ENCODE measurements around the gene PDGFD. TPM values are rescaled to one million over a fixed set of nuclear protein-coding genes. Genes with fewer than 3 reads are reported as not detected.

Gene PDGFD
- total and polyA plus RNA-seq, 2 donors (not counting 3 experiments of a cell fraction or from before 2014, with no cell fraction given) = 6.3 to 13.1 TPM

DNA sequence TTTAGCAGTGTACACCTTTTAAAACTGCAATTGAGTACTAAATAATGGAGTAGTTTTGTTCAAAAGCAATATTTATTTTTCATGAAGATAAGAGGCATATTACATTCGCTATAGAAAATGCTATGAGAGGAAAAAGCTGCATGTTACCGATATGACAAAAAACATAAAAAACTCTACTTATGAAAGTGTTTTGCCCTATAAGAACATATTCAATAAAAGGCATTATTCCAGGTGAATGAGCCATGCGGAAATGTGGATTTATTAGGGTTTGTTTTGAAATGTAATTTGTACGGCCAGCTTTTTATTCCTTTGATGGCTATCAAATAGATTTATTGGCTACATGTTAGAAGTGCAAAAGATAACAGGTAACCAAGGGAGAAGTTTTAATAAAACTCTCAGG lies 256.8 kb downstream of the PDGFD start:
- POLR2A ChIA-PET = interaction anchor here (0.6 kb wide), 1 partner anchor 51 kb away, joined by 3 read pairs; no protein-coding TSS in a partner anchor
- Histone ChIP-seq H3K27me3 (ENCODE audit: control insufficient read depth in 2 of 2, insufficient read depth in 2 of 2, low read length in 2 of 2) (no peaks in the 10 kb centered on the region), H2AFZ (ENCODE audit: low read depth, low read length) (no peak overlapping the region), H3K9ac (replicated peaks; ENCODE audit: extremely low read depth, insufficient read depth, low read length) (peak overlapping the region; percentile 86), H3K4me2 (ENCODE audit: insufficient read depth, low read length) (peak overlapping the region; percentile 97), H3K4me3 (replicated peaks in 1 of 3; ENCODE audit: insufficient read depth in 1 of 3, low read depth in 1 of 3, low read length in 3 of 3) (peak overlapping the region in 1 of 3 experiments; percentile 58), H3K27ac (ENCODE audit: insufficient read depth, low read depth, low read length) (peak overlapping the region; percentile 96), H3K9me1 (replicated peaks; ENCODE audit: control insufficient read depth, extremely low read depth, insufficient read depth, low read length) (no peaks in the 10 kb centered on the region), H3K79me2 (ENCODE audit: control insufficient read depth, insufficient read depth, low read length) (no peaks in the 10 kb centered on the region), H3K4me1 (ENCODE audit: control insufficient read depth, extremely low read depth, insufficient read depth, low read length) (peaks cover 38% of the 10 kb centered on the region), H3K9me3 (replicated peaks; ENCODE audit: control insufficient read depth, insufficient read depth, low read length) (no peaks in the 10 kb centered on the region), H4K20me1 (replicated peaks; ENCODE audit: control insufficient read depth, extremely low read depth, insufficient read depth, low read length) (no peaks in the 10 kb centered on the region), H3K36me3 (ENCODE audit: control insufficient read depth in 2 of 2, extremely low read depth in 1 of 2, insufficient read depth in 2 of 2, low read length in 2 of 2) (no peaks in the 10 kb centered on the region)
- intact Hi-C loops (cut with micrococcal nuclease) (loop anchor here (1.0 to 10.0 kb wide), 8 partner anchors 108 to 372 kb away; partner anchors contain the start of gene PDGFD), dilution Hi-C loops (cut with MboI; ENCODE audit: extremely low pct_ligation_motif_present, low sequenced_read_pairs) (no loop called here)
- no TSS peak for BruUV-seq (replicated peaks)
- FAIRE-seq (no peak), DNase-seq (ENCODE audit: low read depth, low spot score) (peak; percentile 79)
- TF ChIP-seq POLR2AphosphoS5 (IDR thresholded peaks at IDR 0.05; ENCODE audit: insufficient read depth, low read depth, low read length) (no peak), MYC (IDR thresholded peaks at IDR 0.05; ENCODE audit: low read depth, low read length) (no peak), GATA2 (IDR thresholded peaks at IDR 0.05; ENCODE audit: insufficient read depth, insufficient read length, low read depth, low read length) (no peak), FOS (IDR thresholded peaks at IDR 0.05; ENCODE audit: borderline replicate concordance, insufficient read depth, low read length) (no peak), JUN (IDR thresholded peaks at IDR 0.05; ENCODE audit: borderline replicate concordance, insufficient read depth, insufficient read length, low read depth) (no peak), POLR2A (IDR thresholded peaks at IDR 0.05; ENCODE audit: low read depth, low read length) (no peak), EZH2 (IDR thresholded peaks at IDR 0.05; ENCODE audit: borderline replicate concordance, low read depth, low read length, severe bottlenecking) (no peak)
- TF ChIP-seq, protein P1, sequence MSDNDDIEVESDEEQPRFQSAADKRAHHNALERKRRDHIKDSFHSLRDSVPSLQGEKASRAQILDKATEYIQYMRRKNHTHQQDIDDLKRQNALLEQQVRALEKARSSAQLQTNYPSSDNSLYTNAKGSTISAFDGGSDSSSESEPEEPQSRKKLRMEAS (IDR thresholded peaks at IDR 0.05; ENCODE audit: insufficient read depth, insufficient read length) = no peak
- TF ChIP-seq, protein P2, sequence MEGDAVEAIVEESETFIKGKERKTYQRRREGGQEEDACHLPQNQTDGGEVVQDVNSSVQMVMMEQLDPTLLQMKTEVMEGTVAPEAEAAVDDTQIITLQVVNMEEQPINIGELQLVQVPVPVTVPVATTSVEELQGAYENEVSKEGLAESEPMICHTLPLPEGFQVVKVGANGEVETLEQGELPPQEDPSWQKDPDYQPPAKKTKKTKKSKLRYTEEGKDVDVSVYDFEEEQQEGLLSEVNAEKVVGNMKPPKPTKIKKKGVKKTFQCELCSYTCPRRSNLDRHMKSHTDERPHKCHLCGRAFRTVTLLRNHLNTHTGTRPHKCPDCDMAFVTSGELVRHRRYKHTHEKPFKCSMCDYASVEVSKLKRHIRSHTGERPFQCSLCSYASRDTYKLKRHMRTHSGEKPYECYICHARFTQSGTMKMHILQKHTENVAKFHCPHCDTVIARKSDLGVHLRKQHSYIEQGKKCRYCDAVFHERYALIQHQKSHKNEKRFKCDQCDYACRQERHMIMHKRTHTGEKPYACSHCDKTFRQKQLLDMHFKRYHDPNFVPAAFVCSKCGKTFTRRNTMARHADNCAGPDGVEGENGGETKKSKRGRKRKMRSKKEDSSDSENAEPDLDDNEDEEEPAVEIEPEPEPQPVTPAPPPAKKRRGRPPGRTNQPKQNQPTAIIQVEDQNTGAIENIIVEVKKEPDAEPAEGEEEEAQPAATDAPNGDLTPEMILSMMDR (IDR thresholded peaks at IDR 0.05; ENCODE audit: extremely low read depth in 1 of 2, insufficient read depth in 1 of 2, low read depth in 1 of 2, low read length in 2 of 2) = no peak
- CTCF ChIA-PET = interaction anchor here (1.2 to 2.3 kb wide), 5 partner anchors 11 to 706 kb away, joined by 6 to 23 read pairs (median 6); partner anchors contain the start of gene PDGFD

Data from endothelial cell of umbilical vein (primary cell).